PFSK-1 (cell line): ENCODE results near the gene FBXO15.

ENCODE experiments used
- FOXP2 ChIP-seq: optimal IDR thresholded peaks from 2 replicates; pipeline ENCODE3; 2011; ENCODE audit warnings: borderline replicate concordance, control low read depth, inconsistent platforms; ENCODE audit not compliant: insufficient read depth; ENCODE audit errors: extremely low read length, extremely low read depth
- POLR2AphosphoS5 ChIP-seq: IDR thresholded peaks from 2 replicates; pipeline ENCODE4 v1.6.1; 2012; ENCODE audit warnings: low read depth, mild to moderate bottlenecking, control low read depth, low read length, moderate library complexity
- SIN3A ChIP-seq: IDR thresholded peaks from 2 replicates; pipeline ENCODE4 v1.6.1; 2012; ENCODE audit warnings: mild to moderate bottlenecking, low read length, moderate library complexity, borderline replicate concordance; ENCODE audit not compliant: insufficient read depth
- TAF1 ChIP-seq: IDR thresholded peaks from 2 replicates; pipeline ENCODE4 v1.6.1; 2012; ENCODE audit warnings: low read length, control low read depth, borderline replicate concordance; ENCODE audit not compliant: insufficient read depth
- TF ChIP-seq, protein P1 (sequence below), 2 experiments: IDR thresholded peaks; 2 replicates each; pipeline versions ENCODE4 v1.6.1 to v1.8.0; 2011 to 2012; ENCODE audit warnings: low read depth in 2 of 2, low read length in 2 of 2, control low read depth in 1 of 2, inconsistent platforms in 1 of 2, mild to moderate bottlenecking in 1 of 2, moderate library complexity in 1 of 2; ENCODE audit not compliant: insufficient read depth in 1 of 2

FBXO15 gene

DNA sequence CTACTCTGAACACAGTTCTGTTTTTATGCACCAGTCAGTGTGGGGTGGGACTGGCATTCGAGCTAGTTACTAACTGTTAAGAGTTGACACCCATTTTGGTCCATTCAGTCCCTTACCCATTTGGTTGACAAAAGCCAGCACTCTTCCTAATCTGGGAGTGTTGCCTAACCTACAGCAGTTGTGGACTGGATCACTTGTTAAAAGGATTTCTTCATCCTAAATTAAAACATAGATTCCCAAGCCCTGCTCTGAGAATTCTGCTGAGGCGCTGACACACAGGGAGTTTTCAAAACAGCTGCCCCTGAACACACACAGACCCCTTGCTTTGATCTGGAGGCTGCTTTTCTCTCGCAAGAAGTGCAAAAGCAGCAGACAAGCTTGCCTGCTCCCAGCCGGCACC is 7.1 kb upstream of the FBXO15 start:
- no peak for TF ChIP-seq TAF1
- no peak for TF ChIP-seq SIN3A
- TF ChIP-seq FOXP2 = no peak
- TF ChIP-seq POLR2AphosphoS5 = no peak
- TF ChIP-seq, protein P1, sequence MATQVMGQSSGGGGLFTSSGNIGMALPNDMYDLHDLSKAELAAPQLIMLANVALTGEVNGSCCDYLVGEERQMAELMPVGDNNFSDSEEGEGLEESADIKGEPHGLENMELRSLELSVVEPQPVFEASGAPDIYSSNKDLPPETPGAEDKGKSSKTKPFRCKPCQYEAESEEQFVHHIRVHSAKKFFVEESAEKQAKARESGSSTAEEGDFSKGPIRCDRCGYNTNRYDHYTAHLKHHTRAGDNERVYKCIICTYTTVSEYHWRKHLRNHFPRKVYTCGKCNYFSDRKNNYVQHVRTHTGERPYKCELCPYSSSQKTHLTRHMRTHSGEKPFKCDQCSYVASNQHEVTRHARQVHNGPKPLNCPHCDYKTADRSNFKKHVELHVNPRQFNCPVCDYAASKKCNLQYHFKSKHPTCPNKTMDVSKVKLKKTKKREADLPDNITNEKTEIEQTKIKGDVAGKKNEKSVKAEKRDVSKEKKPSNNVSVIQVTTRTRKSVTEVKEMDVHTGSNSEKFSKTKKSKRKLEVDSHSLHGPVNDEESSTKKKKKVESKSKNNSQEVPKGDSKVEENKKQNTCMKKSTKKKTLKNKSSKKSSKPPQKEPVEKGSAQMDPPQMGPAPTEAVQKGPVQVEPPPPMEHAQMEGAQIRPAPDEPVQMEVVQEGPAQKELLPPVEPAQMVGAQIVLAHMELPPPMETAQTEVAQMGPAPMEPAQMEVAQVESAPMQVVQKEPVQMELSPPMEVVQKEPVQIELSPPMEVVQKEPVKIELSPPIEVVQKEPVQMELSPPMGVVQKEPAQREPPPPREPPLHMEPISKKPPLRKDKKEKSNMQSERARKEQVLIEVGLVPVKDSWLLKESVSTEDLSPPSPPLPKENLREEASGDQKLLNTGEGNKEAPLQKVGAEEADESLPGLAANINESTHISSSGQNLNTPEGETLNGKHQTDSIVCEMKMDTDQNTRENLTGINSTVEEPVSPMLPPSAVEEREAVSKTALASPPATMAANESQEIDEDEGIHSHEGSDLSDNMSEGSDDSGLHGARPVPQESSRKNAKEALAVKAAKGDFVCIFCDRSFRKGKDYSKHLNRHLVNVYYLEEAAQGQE (IDR thresholded peaks at IDR 0.05; ENCODE audit: insufficient read depth in 1 of 2, low read depth in 2 of 2, low read length in 2 of 2) = no peak

- no peak for TF ChIP-seq SIN3A
- TF ChIP-seq POLR2AphosphoS5 = no peak
- TF ChIP-seq, protein P1 (IDR thresholded peaks at IDR 0.05; ENCODE audit: insufficient read depth in 1 of 2, low read depth in 2 of 2, low read length in 2 of 2) = no peak
- no peak for TF ChIP-seq FOXP2
- no peak for TF ChIP-seq TAF1
These were observed 6.2 kb upstream of the FBXO15 start for GRCh38 chr18:74153793-74154192.

DNA sequence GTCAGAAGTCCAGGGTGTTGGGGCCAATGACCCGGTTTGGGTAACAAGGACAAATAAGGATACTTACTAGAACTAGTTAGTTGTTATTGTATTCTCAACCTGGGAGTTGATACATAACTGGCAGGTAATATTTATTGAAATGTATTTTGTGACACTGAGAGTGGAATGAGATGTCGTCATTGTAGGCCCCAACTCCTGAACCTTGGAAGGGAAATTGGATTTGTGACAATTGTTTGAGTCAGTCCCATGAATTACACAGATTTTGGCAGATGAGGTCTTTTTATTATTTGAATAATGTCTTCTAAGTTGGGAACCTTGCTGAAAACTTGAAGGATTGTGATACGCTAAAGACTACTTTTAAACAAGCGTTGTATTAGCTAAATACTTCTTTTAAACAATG is 5.7 kb upstream of the FBXO15 start:
- TF ChIP-seq TAF1 = no peak
- TF ChIP-seq, protein P1 (IDR thresholded peaks at IDR 0.05; ENCODE audit: insufficient read depth in 1 of 2, low read depth in 2 of 2, low read length in 2 of 2) = no peak
- TF ChIP-seq POLR2AphosphoS5 = no peak
- no peak for TF ChIP-seq SIN3A
- TF ChIP-seq FOXP2 = no peak

DNA sequence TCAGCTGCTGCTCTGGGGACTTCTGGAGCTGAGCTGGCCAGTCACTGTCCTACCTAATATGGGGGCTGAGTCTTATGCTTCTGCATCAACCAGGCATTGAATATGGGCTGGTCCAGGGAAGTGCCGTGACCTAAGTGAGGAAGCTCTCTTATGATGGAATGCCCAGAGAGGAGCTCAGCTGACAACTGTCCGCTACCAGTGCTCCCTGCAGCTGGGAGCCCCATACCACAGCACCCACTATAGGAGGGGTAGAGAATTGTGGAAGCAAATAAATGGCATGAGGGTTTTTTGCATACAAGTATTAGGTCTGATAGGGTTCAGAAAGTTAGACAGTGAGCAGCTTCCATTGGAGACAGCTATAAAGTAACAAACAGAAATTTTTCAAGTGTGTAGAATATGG is 5.2 kb upstream of the FBXO15 start:
- TF ChIP-seq FOXP2 (no peak), TAF1 (no peak)

DNA sequence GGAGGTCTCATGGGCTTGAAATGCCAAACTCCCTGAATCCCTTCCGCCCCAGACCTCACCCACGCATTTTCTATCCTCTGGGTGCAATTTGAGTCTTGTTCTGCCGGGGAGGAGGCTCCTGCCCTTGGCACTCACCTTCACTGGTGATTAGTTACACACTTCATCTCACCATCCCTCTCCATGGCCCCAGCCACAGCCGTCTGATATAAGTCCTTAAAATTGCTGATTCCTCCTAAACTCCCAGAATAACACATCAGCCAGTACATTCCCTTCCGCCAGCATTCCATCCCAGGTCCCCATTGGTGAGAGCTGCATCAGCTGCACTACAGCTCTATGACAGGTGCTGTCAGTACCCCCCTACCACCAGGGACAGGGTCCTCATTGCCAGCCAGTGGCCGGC is 4.6 kb upstream of the FBXO15 start:
- TF ChIP-seq, protein P1 (IDR thresholded peaks at IDR 0.05; ENCODE audit: insufficient read depth in 1 of 2, low read depth in 2 of 2, low read length in 2 of 2) = no peak
- no peak for TF ChIP-seq SIN3A
- no peak for TF ChIP-seq FOXP2
- TF ChIP-seq POLR2AphosphoS5 = no peak
- no peak for TF ChIP-seq TAF1
